Sigmoid colon (tissue), 4 donors: ENCODE results near the gene POGK.

Source experiments
- EP300 ChIP-seq, 4 donors: sonication (generic); formaldehyde crosslinking; IDR thresholded peaks; one replicate each; pipeline ENCODE4 v1.6.1; 2017; ENCODE audit warnings: antibody characterized with exemption in 4 of 4
- POLR2AphosphoS5 ChIP-seq, 4 donors: sonication (generic); formaldehyde crosslinking; IDR thresholded peaks; one replicate each; pipeline ENCODE4 v1.6.1; 2017; ENCODE audit warnings: antibody characterized with exemption in 4 of 4
- TF ChIP-seq, protein P1 (sequence below), 4 experiments: fragments of 450-650 bp in 3 of 4; fragments of 200-600 bp in 1 of 4; IDR thresholded peaks; one replicate each; pipeline ENCODE4 v1.5.1; 2016 to 2019; ENCODE audit warnings: antibody characterized with exemption in 4 of 4, mild to moderate bottlenecking in 3 of 4, moderate library complexity in 2 of 4

DNA sequence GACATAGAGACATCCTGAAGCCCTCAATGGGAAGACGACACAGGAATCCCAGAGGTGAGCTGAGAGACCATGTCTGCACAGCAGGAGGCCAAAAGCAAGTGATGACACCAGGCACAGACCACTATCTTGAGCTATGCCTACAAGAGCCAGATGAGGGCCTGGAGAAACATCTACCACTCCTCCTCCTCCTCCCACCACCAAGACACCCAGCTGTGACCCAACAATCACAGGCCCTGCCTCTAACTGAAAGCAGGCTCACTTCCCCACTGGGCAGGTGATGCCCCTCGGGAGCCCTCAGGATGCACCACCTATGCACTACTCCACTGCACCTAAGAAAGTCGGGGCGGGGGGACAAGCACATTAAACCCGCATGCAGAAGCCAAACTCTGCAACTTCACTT lies 20.3 kb downstream of the POGK start:
- TF ChIP-seq EP300 (IDR thresholded peaks at IDR 0.05), result no peak
- TF ChIP-seq, protein P1, sequence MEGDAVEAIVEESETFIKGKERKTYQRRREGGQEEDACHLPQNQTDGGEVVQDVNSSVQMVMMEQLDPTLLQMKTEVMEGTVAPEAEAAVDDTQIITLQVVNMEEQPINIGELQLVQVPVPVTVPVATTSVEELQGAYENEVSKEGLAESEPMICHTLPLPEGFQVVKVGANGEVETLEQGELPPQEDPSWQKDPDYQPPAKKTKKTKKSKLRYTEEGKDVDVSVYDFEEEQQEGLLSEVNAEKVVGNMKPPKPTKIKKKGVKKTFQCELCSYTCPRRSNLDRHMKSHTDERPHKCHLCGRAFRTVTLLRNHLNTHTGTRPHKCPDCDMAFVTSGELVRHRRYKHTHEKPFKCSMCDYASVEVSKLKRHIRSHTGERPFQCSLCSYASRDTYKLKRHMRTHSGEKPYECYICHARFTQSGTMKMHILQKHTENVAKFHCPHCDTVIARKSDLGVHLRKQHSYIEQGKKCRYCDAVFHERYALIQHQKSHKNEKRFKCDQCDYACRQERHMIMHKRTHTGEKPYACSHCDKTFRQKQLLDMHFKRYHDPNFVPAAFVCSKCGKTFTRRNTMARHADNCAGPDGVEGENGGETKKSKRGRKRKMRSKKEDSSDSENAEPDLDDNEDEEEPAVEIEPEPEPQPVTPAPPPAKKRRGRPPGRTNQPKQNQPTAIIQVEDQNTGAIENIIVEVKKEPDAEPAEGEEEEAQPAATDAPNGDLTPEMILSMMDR (IDR thresholded peaks at IDR 0.05), result no peak
- no peak for TF ChIP-seq POLR2AphosphoS5 (IDR thresholded peaks at IDR 0.05)
